Type B pancreatic cell (in vitro differentiated cells): Measurements from ENCODE around the gene CXCL16. TPM values are rescaled to one million over a fixed set of nuclear protein-coding genes. Genes with fewer than 3 reads are reported as not detected.
A peak's percentile ranks its signal among the peaks of the same experiment; 100 is the strongest.

Source experiments
- DNase-seq: peaks from one replicate; pipeline ENCODE4 v3.0.0; 2021; ENCODE audit warnings: mixed read lengths; ENCODE audit not compliant: unreplicated experiment; ENCODE audit errors: extremely low spot score
- H3K27ac Mint-ChIP-seq: 2 replicates; pipeline ENCODE4 v1.8.0; 2021; ENCODE audit warnings: mild to moderate bottlenecking, mixed read lengths
- H3K27me3 Mint-ChIP-seq: 2 replicates; pipeline ENCODE4 v1.8.0; 2021; ENCODE audit warnings: mixed read lengths
- H3K36me3 Mint-ChIP-seq: 2 replicates; pipeline ENCODE4 v1.8.0; 2021; ENCODE audit warnings: mixed read lengths
- H3K4me1 Mint-ChIP-seq: one replicate; pipeline ENCODE4 v1.8.0; 2021; ENCODE audit warnings: mixed read lengths; ENCODE audit not compliant: unreplicated experiment
- H3K4me3 Mint-ChIP-seq: 2 replicates; pipeline ENCODE4 v1.8.0; 2021; ENCODE audit warnings: mild to moderate bottlenecking, mixed read lengths
- H3K9me3 Mint-ChIP-seq: 2 replicates; pipeline ENCODE4 v1.8.0; 2021; ENCODE audit warnings: mixed read lengths
- total RNA-seq: library from RNA; stranded (reverse); gene quantifications from 2 replicates; pipeline ENCODE4 v1.2.1, GENCODE V29; 2021; ENCODE audit warnings: low replicate concordance
- TF ChIP-seq, protein P1 (sequence below): fragments of 200-600 bp; sonication (generic); conservative IDR thresholded peaks from 2 replicates; pipeline ENCODE4 v1.5.0; 2021; ENCODE audit warnings: antibody characterized with exemption, mild to moderate bottlenecking

CXCL16 gene
- total RNA-seq, 1 donor from 2014 or later = 15.2 TPM

DNA sequence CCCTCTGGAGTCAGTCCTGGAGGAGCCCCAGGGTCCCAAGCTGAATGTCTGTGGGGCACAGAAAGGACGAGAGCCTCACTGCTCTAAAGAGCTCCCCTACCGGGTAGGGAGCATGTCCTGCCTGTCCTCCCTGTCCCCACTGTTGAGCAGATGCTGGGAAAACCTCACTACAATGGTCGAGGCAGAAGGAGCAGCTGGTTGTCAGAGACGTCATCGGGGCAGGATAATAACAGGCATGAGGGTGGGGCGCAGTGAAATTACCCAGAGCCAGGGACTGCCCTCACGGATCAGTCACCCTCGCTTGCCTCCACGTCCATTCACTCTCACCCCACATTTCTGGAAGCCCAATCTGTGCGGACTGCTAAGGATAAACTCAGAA lies 32.5 kb upstream of the CXCL16 start:
- H3K4me3 Mint-ChIP-seq = no peak overlapping the region
- TF ChIP-seq, protein P1, sequence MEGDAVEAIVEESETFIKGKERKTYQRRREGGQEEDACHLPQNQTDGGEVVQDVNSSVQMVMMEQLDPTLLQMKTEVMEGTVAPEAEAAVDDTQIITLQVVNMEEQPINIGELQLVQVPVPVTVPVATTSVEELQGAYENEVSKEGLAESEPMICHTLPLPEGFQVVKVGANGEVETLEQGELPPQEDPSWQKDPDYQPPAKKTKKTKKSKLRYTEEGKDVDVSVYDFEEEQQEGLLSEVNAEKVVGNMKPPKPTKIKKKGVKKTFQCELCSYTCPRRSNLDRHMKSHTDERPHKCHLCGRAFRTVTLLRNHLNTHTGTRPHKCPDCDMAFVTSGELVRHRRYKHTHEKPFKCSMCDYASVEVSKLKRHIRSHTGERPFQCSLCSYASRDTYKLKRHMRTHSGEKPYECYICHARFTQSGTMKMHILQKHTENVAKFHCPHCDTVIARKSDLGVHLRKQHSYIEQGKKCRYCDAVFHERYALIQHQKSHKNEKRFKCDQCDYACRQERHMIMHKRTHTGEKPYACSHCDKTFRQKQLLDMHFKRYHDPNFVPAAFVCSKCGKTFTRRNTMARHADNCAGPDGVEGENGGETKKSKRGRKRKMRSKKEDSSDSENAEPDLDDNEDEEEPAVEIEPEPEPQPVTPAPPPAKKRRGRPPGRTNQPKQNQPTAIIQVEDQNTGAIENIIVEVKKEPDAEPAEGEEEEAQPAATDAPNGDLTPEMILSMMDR = no peak
- H3K27ac Mint-ChIP-seq = no peak overlapping the region
- H3K4me1 Mint-ChIP-seq = no peaks in the 10 kb centered on the region
- H3K27me3 Mint-ChIP-seq = peaks cover 22% of the 10 kb centered on the region
- no peaks in the 10 kb centered on the region for H3K36me3 Mint-ChIP-seq
- no peak for DNase-seq
- H3K9me3 Mint-ChIP-seq = no peaks in the 10 kb centered on the region

DNA sequence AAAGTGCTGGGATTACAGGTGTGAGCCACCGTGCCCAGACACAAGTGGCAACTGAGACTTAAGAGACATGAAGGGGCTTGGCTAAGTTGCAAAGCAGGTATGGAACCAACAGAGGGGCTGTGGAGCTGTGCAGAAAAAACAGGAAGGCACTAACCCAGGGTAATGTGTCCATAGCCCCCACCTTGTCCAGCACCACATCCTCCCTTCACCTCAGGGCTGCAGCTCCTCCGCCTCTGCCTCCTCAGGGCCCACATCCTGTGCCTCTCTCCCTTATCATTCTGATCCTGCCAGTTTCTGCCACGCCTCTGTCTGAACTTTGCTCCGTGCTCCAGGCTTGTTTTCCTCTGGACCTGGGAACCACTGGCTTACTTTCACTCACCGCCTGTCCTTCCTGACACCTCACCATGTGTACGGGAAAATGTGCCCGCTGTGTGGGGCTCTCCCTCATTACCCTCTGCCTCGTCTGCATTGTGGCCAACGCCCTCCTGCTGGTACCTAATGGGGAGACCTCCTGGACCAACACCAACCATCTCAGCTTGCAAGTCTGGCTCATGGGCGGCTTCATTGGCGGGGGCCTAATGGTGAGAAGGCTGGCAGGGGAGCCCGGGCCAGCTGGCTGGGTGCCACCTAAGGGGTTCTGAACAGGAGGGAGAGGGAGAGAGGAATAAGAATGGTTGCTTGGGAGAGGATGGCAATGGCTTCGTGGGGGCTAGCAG lies 31.9 kb upstream of the CXCL16 start, which contains the start of gene TM4SF5:
TM4SF5 (plus strand) TSS at position 368 of the 716 bp plus-strand sequence; CDS start at position 405, 37 bp downstream.
- TF ChIP-seq, protein P1 = no peak
- Mint-ChIP-seq H3K9me3 (no peaks in the 10 kb centered on the region), H3K4me3 (peak within 1 kb of the TSS; percentile 15), H3K27me3 (peaks cover 22% of the 10 kb centered on the region), H3K27ac (peak within 1 kb of the TSS; percentile 53), H3K36me3 (no peaks in the 10 kb centered on the region), H3K4me1 (no peaks in the 10 kb centered on the region)
- no peak for DNase-seq

DNA sequence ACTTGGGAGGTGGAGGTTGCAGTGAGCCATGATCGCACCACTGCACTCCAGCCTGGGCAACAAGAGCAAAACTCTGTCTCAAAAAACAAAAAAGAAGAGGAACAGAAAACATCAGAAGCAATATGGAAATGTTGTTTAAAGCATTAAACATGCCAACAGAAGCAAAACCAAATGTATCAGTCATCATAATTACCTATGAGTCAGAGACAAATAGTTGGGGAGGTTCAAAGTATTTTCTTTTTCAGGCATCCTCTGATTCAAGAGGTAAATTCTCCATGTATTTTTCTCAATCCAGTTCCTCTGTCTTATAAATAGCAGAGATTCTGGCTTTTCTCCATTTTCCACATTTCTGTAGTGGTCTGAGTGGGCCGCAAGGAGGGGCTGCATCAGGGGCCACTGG lies 29.9 kb upstream of the CXCL16 start:
- Mint-ChIP-seq H3K36me3 (no peaks in the 10 kb centered on the region), H3K4me1 (no peaks in the 10 kb centered on the region), H3K9me3 (no peaks in the 10 kb centered on the region), H3K27me3 (peaks cover 20% of the 10 kb centered on the region), H3K27ac (peak overlapping the region; percentile 50), H3K4me3 (no peak overlapping the region)
- TF ChIP-seq, protein P1 = no peak
- no peak for DNase-seq

DNA sequence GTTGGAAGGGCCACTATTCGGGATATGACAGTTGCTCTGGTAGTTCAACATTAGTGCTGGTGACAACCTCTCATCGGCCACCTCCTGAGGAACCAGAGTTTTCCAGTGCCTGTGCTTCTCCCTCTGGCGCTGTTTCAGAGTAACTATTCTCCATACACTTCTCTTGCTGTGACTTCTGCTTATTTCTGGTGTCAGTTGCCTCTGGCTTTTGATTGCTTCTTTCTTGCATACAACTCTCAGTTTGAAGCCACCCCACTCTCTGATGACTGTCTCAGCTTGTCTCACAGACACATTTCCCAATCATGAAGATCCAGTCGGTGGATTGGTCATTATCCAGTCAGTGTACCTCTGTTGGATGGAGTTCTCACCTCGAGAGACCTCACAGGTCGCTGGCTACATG lies 28.6 kb upstream of the CXCL16 start:
- H3K27ac Mint-ChIP-seq = no peak overlapping the region
- no peak overlapping the region for H3K4me3 Mint-ChIP-seq
- TF ChIP-seq, protein P1 = no peak
- no peaks in the 10 kb centered on the region for H3K9me3 Mint-ChIP-seq
- peaks cover 18% of the 10 kb centered on the region for H3K27me3 Mint-ChIP-seq
- no peaks in the 10 kb centered on the region for H3K36me3 Mint-ChIP-seq
- no peaks in the 10 kb centered on the region for H3K4me1 Mint-ChIP-seq
- DNase-seq = no peak

DNA sequence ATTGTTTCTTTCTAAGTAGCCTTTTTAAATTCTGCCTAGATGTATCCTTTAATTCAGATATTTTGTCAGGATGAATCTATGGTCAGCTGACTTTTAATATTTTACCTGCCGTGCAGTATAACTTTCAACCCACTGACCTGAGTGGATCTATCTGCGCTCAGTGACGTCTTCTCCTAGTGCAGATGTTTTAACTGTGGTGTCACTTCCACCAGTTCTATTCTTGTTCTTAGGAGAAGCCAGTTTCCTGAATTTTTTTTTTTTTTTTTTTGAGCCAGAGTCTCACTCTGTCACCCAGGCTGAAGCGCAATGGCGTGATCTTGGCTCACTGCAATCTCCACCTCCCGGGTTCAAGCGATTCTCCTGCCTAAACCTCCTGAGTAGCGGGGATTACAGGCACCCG lies 27.0 kb upstream of the CXCL16 start:
- no peaks in the 10 kb centered on the region for H3K4me1 Mint-ChIP-seq
- TF ChIP-seq, protein P1 = no peak

More for the DNA sequence above, 27.0 kb upstream of the CXCL16 start:
- no peaks in the 10 kb centered on the region for H3K9me3 Mint-ChIP-seq
- H3K36me3 Mint-ChIP-seq = no peaks in the 10 kb centered on the region
- H3K27ac Mint-ChIP-seq = no peak overlapping the region
- peaks cover 8% of the 10 kb centered on the region for H3K27me3 Mint-ChIP-seq
- no peak for DNase-seq
- no peak overlapping the region for H3K4me3 Mint-ChIP-seq
